Keratinocyte (primary cell): Measurements from ENCODE around the gene AFF2. TPM values are rescaled to one million over a fixed set of nuclear protein-coding genes. Genes with fewer than 3 reads are reported as not detected.

Source experiments
- DNase-seq: peaks from one replicate; pipeline ENCODE4 v3.0.0-alpha.2; 2011; ENCODE audit warnings: low read depth, missing footprints, low spot score
- FAIRE-seq: peaks from 2 replicates; lab custom pipeline; 2011; peaks lifted over from hg19 to GRCh38; lab: Jason Lieb, UNC
- H2AFZ ChIP-seq: 2 replicates; pipeline ENCODE4 v1.6.0; 2012; ENCODE audit warnings: low read length, control low read depth, inconsistent platforms; ENCODE audit not compliant: control insufficient read depth
- H3K27ac ChIP-seq: 2 replicates; pipeline ENCODE4 v1.5.1; 2011; ENCODE audit warnings: low read length; ENCODE audit not compliant: control insufficient read depth, insufficient read depth
- H3K27me3 ChIP-seq: 3 replicates; pipeline ENCODE4 v1.6.0; 2011; ENCODE audit warnings: low read length; ENCODE audit not compliant: control insufficient read depth, insufficient read depth; ENCODE audit errors: extremely low read depth
- H3K36me3 ChIP-seq, 2 experiments: 2 replicates in 1 of 2; 3 replicates in 1 of 2; pipeline ENCODE4 v1.5.1; 2011; ENCODE audit warnings: low read length in 2 of 2, mild to moderate bottlenecking in 1 of 2; ENCODE audit not compliant: control insufficient read depth in 2 of 2, insufficient read depth in 2 of 2; ENCODE audit errors: extremely low read depth in 1 of 2
- H3K4me1 ChIP-seq: 3 replicates; pipeline ENCODE4 v1.5.1; 2011; ENCODE audit warnings: low read length; ENCODE audit not compliant: control insufficient read depth, insufficient read depth; ENCODE audit errors: extremely low read depth
- H3K4me2 ChIP-seq: 3 replicates; pipeline ENCODE4 v1.6.0; 2011; ENCODE audit warnings: low read depth, low read length; ENCODE audit not compliant: control insufficient read depth, insufficient read depth; ENCODE audit errors: extremely low read depth
- H3K4me3 ChIP-seq, 3 experiments: fragments of 200-600 bp in 1 of 3; sonication (generic) in 1 of 3; 2 replicates in 2 of 3; 3 replicates in 1 of 3; pipeline ENCODE4 v1.5.1; 2011 to 2016; ENCODE audit warnings: low read length in 3 of 3, mild to moderate bottlenecking in 3 of 3, control low read depth in 2 of 3, inconsistent platforms in 1 of 3, low read depth in 1 of 3, mixed read lengths in 1 of 3, mixed run types in 1 of 3, moderate library complexity in 1 of 3; ENCODE audit not compliant: control insufficient read depth in 2 of 3, insufficient read depth in 2 of 3; ENCODE audit errors: extremely low read depth in 1 of 3
- H3K79me2 ChIP-seq: 2 replicates; pipeline ENCODE4 v1.6.0; 2012; ENCODE audit warnings: low read length; ENCODE audit not compliant: control insufficient read depth, insufficient read depth
- H3K9ac ChIP-seq: 3 replicates; pipeline ENCODE4 v1.6.0; 2011; ENCODE audit warnings: low read length; ENCODE audit not compliant: control insufficient read depth, insufficient read depth; ENCODE audit errors: extremely low read depth
- H3K9me1 ChIP-seq: 3 replicates; pipeline ENCODE4 v1.6.0; 2011; ENCODE audit warnings: low read length; ENCODE audit not compliant: control insufficient read depth, insufficient read depth; ENCODE audit errors: extremely low read depth
- H3K9me3 ChIP-seq: 2 replicates; pipeline ENCODE4 v1.5.1; 2012; ENCODE audit warnings: low read depth, low read length; ENCODE audit not compliant: control insufficient read depth
- H4K20me1 ChIP-seq: 3 replicates; pipeline ENCODE4 v1.6.0; 2011; ENCODE audit warnings: low read length; ENCODE audit not compliant: control insufficient read depth, insufficient read depth; ENCODE audit errors: extremely low read depth
- EZH2 ChIP-seq: IDR thresholded peaks from one replicate; pipeline ENCODE4 v1.6.1; 2012; ENCODE audit warnings: inconsistent platforms, mild to moderate bottlenecking, low read length, moderate library complexity
- dilution Hi-C: fragments of 300-500 bp; cut with MboI; formaldehyde crosslinking; loops from one replicate; pipeline ENCODE4 v1.7.0; 2020; ENCODE audit warnings: low sequenced_read_pairs; ENCODE audit not compliant: extremely low pct_ligation_motif_present
- polyA plus RNA-seq, 5 experiments: library from polyadenylated mRNA; depleted of rRNA in 3 of 5; stranded (reverse) in 3 of 5; stranded (forward) in 1 of 5; unstranded in 1 of 5; fragments of >200 nt; gene quantifications; 1 replicate in 1 of 5; 2 replicates in 3 of 5; 3 replicates in 1 of 5; pipeline versions ENCODE4 v1.2.1 to v1.2.3, GENCODE V29; 2011 to 2012; ENCODE audit warnings: missing spikeins in 2 of 5, low read depth in 1 of 5, low replicate concordance in 1 of 5
- TF ChIP-seq, protein P1 (sequence below), 3 experiments: IDR thresholded peaks in 1 of 3; conservative IDR thresholded peaks in 1 of 3; optimal IDR thresholded peaks in 1 of 3; 2 replicates in 2 of 3; 3 replicates in 1 of 3; pipeline versions ENCODE3 to v1.5.1; 2011; ENCODE audit warnings: low read length in 3 of 3, mild to moderate bottlenecking in 3 of 3, moderate library complexity in 2 of 3, control low read depth in 1 of 3, inconsistent platforms in 1 of 3; ENCODE audit not compliant: insufficient read depth in 2 of 3; ENCODE audit errors: extremely low read depth in 1 of 3

AFF2 gene
- polyA plus RNA-seq, 1 donor (not counting 4 experiments of a cell fraction or from before 2014, with no cell fraction given) = 0.01 TPM

GRCh38 chrX:148567779-148568178 lies 67.4 kb downstream of the AFF2 start:
- Histone ChIP-seq H3K9me3 (no peaks in the 10 kb centered on the region), H4K20me1 (no peaks in the 10 kb centered on the region), H3K4me2 (no peak overlapping the region), H3K27me3 (no peaks in the 10 kb centered on the region), H2AFZ (no peak overlapping the region), H3K4me1 (no peaks in the 10 kb centered on the region), H3K9ac (no peak overlapping the region), H3K79me2 (no peaks in the 10 kb centered on the region), H3K27ac (no peak overlapping the region), H3K4me3 (no peak overlapping the region), H3K9me1 (no peaks in the 10 kb centered on the region), H3K36me3 (no peaks in the 10 kb centered on the region)
- no peak for TF ChIP-seq EZH2
- TF ChIP-seq, protein P1, sequence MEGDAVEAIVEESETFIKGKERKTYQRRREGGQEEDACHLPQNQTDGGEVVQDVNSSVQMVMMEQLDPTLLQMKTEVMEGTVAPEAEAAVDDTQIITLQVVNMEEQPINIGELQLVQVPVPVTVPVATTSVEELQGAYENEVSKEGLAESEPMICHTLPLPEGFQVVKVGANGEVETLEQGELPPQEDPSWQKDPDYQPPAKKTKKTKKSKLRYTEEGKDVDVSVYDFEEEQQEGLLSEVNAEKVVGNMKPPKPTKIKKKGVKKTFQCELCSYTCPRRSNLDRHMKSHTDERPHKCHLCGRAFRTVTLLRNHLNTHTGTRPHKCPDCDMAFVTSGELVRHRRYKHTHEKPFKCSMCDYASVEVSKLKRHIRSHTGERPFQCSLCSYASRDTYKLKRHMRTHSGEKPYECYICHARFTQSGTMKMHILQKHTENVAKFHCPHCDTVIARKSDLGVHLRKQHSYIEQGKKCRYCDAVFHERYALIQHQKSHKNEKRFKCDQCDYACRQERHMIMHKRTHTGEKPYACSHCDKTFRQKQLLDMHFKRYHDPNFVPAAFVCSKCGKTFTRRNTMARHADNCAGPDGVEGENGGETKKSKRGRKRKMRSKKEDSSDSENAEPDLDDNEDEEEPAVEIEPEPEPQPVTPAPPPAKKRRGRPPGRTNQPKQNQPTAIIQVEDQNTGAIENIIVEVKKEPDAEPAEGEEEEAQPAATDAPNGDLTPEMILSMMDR (optimal IDR thresholded peaks at IDR 0.05 in 1 of 3, IDR thresholded peaks at IDR 0.05 in 1 of 3, conservative IDR thresholded peaks at IDR 0.05 in 1 of 3; ENCODE audit: extremely low read depth in 1 of 3, insufficient read depth in 2 of 3, low read length in 3 of 3) = no peak
- DNase-seq (no peak), FAIRE-seq (no peak)
- dilution Hi-C loops = no loop called here

- no peak for DNase-seq
Observed at GRCh38 chrX:148568763-148569162, 68.3 kb downstream of the AFF2 start.

More at GRCh38 chrX:148568763-148569162, 68.3 kb downstream of the AFF2 start:
- no peak overlapping the region for H3K27ac ChIP-seq
- H3K79me2 ChIP-seq = no peaks in the 10 kb centered on the region
- no peaks in the 10 kb centered on the region for H3K36me3 ChIP-seq
- dilution Hi-C loops = no loop called here
- FAIRE-seq = no peak
- no peak overlapping the region for H2AFZ ChIP-seq
- H3K9me3 ChIP-seq = no peaks in the 10 kb centered on the region
- H4K20me1 ChIP-seq = no peaks in the 10 kb centered on the region
- H3K4me1 ChIP-seq = no peaks in the 10 kb centered on the region
- H3K4me3 ChIP-seq = no peak overlapping the region
- no peaks in the 10 kb centered on the region for H3K9me1 ChIP-seq
- TF ChIP-seq EZH2 = no peak
- TF ChIP-seq, protein P1 (optimal IDR thresholded peaks at IDR 0.05 in 1 of 3, IDR thresholded peaks at IDR 0.05 in 1 of 3, conservative IDR thresholded peaks at IDR 0.05 in 1 of 3; ENCODE audit: extremely low read depth in 1 of 3, insufficient read depth in 2 of 3, low read length in 3 of 3) = no peak
- H3K4me2 ChIP-seq = no peak overlapping the region
- no peaks in the 10 kb centered on the region for H3K27me3 ChIP-seq
- H3K9ac ChIP-seq = no peak overlapping the region
